GM19438 (cell line): ENCODE results near the gene NLRC3.
"Not testable (repeated sequence)": the region's sequence is repeated elsewhere in the genome, so short reads cannot be mapped to it uniquely, and the experiment has no call there.

Experiments used
- ATAC-seq: cut with Tn5 transposase; IDR thresholded peaks from one replicate; pipeline ENCODE4 v1.9.1; 2021; ENCODE audit warnings: low read depth; ENCODE audit not compliant: unreplicated experiment

Gene NLRC3, protein sequence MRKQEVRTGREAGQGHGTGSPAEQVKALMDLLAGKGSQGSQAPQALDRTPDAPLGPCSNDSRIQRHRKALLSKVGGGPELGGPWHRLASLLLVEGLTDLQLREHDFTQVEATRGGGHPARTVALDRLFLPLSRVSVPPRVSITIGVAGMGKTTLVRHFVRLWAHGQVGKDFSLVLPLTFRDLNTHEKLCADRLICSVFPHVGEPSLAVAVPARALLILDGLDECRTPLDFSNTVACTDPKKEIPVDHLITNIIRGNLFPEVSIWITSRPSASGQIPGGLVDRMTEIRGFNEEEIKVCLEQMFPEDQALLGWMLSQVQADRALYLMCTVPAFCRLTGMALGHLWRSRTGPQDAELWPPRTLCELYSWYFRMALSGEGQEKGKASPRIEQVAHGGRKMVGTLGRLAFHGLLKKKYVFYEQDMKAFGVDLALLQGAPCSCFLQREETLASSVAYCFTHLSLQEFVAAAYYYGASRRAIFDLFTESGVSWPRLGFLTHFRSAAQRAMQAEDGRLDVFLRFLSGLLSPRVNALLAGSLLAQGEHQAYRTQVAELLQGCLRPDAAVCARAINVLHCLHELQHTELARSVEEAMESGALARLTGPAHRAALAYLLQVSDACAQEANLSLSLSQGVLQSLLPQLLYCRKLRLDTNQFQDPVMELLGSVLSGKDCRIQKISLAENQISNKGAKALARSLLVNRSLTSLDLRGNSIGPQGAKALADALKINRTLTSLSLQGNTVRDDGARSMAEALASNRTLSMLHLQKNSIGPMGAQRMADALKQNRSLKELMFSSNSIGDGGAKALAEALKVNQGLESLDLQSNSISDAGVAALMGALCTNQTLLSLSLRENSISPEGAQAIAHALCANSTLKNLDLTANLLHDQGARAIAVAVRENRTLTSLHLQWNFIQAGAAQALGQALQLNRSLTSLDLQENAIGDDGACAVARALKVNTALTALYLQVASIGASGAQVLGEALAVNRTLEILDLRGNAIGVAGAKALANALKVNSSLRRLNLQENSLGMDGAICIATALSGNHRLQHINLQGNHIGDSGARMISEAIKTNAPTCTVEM

DNA sequence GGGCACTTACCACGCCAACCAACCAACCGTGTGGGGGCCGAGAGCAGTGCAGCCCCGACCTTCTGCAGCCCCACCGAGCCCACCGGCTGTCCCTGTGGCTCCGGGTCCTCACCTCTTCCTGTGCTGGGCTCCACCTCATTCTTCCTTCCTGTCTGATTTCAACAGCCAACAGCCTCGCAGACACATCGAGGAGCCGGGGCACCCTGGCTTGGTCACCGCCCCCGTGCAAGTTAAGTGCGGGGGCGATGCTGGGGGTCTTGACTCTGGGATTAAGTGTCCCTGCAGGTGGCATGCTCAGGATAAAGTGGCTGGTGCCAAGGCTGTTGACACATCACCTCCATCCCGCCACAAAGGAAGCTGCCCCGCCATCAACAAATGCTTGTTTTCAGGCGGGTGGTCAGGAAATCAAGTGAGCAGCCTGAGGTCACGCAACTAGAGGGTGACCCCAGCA lies at the start of gene NLRC3:
Gene NLRC3, minus strand, starts transcription at position 102 of the 451 bp plus-strand sequence. CDS start 12,367 bp downstream, outside the sequence.
- ATAC-seq, result no peak

- ATAC-seq, result no peak
Measured at GRCh38 chr16:3625911-3626732, 48.9 kb upstream of the NLRC3 start.

GRCh38 chr16:3625331-3625730 lies 48.1 kb upstream of the NLRC3 start:
- ATAC-seq, result no peak

GRCh38 chr16:3623642-3624041 lies 46.4 kb upstream of the NLRC3 start:
- no peak for ATAC-seq

DNA sequence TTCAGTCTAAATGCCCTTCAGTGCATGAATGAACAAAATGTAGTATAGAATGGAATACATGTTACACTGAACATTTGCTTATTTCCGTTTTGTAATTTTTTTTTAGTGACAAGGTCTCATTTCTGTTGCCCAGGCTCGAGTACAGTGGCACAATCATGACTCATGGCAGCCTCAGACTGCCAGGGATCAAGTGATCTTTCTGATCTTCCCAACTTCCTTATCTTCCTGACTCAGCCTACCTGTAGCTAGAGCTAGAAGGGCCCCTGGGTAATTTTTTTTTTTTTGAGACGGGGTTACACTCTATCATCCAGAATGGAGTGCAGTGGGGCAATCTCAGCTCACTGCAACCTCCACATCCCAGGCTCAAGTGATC lies 41.6 kb upstream of the NLRC3 start:
- ATAC-seq, result no peak

GRCh38 chr16:3612510-3613466 lies 35.6 kb upstream of the NLRC3 start:
- ATAC-seq, result no peak

DNA sequence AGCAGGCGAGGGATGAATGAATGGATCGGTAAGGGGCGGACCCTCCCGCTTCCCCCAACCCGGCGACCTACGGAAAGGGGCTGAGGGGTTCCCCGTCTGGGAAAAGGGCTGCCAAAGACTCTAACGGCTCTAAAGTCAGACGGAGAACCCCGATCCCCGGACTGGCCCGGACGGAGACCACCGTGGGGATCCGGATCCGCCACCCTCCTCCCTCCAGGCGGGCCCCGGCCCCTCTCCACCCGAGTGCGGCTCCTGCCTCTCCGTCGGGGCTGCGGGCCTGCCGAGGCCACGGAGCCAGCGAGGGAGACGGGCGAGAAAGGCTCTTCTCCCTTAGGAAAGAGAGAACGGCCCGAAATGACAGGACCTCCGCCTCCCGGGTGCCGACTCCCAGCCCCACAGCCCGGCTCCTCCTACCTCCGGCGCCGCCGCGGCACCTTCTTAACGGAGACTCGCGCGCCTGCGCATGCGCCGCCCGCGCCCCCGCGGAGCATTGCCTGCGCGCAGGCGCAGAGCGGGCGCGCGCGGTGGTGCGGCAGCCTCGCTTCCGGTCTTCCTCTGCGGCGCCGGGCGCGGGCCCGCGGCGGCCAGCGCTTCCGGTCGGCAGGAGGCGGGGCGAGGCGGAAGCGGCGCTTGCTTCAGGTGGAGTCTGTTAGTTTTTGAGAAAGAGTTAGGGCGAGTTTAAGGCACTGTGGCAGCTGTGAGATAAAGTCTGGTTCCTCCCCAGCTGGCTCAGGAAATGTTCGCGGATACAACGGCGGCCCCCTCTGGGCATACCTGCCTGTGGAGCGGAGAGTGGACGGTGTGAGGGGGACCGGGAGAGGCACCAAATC lies 34.2 kb upstream of the NLRC3 start, which contains the start of gene SLX4:
Gene SLX4, minus strand, starts transcription at position 461 of the 830 bp plus-strand sequence. CDS start 2,642 bp downstream, outside the sequence.
- peak; percentile 70 for ATAC-seq

GRCh38 chr16:3610698-3611145 lies 33.5 kb upstream of the NLRC3 start:
- no peak for ATAC-seq

- ATAC-seq, result no peak
Measured at GRCh38 chr16:3609895-3610697, 32.9 kb upstream of the NLRC3 start.

DNA sequence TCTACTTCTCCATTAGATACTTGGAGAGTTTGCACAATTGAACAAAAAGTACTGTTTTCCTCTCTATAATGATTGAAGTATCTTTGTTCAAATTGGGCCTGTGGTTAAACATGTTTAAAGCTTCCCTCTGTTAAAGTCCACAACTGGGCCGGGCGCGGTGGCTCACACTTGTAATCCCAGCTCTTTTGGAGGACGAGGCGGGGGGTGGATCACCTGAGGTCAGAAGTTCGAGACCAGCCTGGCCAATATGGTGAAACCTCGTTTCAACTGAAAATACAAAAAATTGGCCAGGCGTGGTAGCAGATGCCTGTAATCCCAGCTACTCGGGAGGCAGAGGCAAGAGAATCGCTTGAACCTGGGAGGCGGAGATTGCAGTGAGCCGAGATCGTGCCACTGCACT lies 31.8 kb upstream of the NLRC3 start:
- not testable (repeated sequence) for ATAC-seq

DNA sequence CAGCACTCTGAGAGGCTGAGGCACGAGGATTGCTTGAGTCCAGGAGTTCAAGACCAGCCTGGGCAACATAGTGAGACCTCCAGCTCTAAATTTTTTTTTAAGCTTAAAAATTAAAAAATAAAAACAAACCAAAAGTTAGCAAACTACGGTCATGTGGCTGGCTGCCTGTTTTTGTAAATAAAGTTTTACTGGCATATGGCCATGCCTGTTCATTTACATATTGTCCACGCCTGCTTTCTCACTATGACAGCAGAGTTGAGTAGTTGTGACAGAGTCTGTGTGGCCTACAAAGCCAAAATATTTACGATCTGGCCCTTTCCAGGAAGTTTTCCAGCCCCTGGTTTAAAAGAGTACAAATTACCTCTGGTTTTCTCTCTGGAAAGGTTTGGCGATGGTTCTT lies 30.9 kb upstream of the NLRC3 start:
- ATAC-seq, result no peak

- ATAC-seq, result no peak
Measured at GRCh38 chr16:3607634-3608033, 30.4 kb upstream of the NLRC3 start.

DNA sequence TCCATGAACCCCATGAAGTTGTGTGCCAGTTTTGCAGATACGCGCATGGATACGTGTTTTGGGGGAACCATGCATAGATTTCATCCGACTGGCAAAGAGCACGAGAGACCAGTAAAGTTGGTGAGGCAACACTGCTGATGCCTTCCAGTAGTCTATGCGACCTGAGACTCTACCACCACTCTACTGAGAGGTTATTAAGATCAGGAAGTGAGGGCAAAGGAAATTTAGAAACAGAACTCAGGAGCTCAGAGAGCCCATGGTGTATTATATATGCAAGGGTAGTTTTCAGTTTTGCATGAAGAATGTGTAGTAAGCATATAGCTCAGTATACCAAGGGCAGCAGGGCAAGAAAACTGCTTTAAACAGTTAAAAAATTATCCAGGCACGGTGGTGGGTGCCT lies 30.0 kb upstream of the NLRC3 start:
- ATAC-seq, result no peak

GRCh38 chr16:3606441-3606840 lies 29.2 kb upstream of the NLRC3 start:
- ATAC-seq, result no peak

- no peak for ATAC-seq
Measured at GRCh38 chr16:3602320-3602653, 25.1 kb upstream of the NLRC3 start.

- ATAC-seq, result no peak
Measured at GRCh38 chr16:3601614-3602319, 24.6 kb upstream of the NLRC3 start.

DNA sequence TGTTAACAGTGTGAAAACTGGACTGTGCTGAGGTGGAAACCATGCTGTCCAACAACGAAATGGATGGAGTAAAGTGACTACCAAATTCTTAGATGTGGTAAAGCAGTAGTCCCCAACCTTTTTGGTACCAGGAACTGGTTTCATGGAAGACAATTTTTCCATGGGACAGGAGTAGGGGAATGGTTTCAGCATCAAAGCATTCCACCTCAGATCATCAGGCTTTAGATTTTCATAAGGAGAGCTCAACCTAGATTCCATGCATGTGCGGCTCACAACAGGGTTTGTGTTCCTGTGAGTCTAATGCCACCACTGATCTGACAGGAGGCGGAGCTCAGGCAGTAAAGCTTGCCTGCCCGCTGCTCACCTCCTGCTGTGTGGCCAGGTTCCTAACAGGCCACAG lies 22.7 kb upstream of the NLRC3 start:
- no peak for ATAC-seq
